ENCODE measurements around the gene UCK2. TPM values are rescaled to one million over a fixed set of nuclear protein-coding genes. Genes with fewer than 3 reads are reported as not detected.
"Not testable (repeated sequence)": the region's sequence is repeated elsewhere in the genome, so short reads cannot be mapped to it uniquely, and the experiment has no call there.

The UCK2 gene
- total RNA-seq (2021; ENCODE audit: unreplicated experiment) (91.2 TPM), Bru-seq, nascent RNA (percentile 94 among the genes with signal in this experiment), BruChase-seq, experiment 1, labeled RNA remaining after a 2-hour chase (percentile 88 among the genes with signal in this experiment), BruChase-seq, experiment 2, labeled RNA remaining after a 6-hour chase (percentile 89 among the genes with signal in this experiment)
- 73.8 TPM for polyA plus RNA-seq (2012; ENCODE audit: insufficient read length)
- long read RNA-seq, full-length matches to known transcripts, result 68 of 111 reads
- long read RNA-seq, partial matches to known transcripts, result 14 of 111 reads
- long read RNA-seq, other reads (novel, unspliced or antisense), result 29 of 111 reads

GRCh38 chr1:165827268-165828102, at the start of gene UCK2:
Gene UCK2, plus strand, starts transcription at chr1:165827614. Its CDS starts 220 bp downstream, at chr1:165827834.
- intact Hi-C loops (cut with micrococcal nuclease; ENCODE audit: unreplicated experiment) (loop anchor here (2.0 kb wide), 1 partner anchor 59 kb away; the partner anchor contains the start of gene TMCO1), in situ Hi-C loops (cut with HindIII; ENCODE audit: low pct_unique_long_range_greater_than_20kb, low sequenced_read_pairs) (no loop called here)
- CTCF ChIA-PET, result no interaction called here
- peak; percentile 95 for ATAC-seq
- H3K27ac ChIP-seq (ENCODE audit: low read length), result peak within 1 kb of the TSS; percentile 96
- TF ChIP-seq REST (IDR thresholded peaks at IDR 0.05; ENCODE audit: insufficient read depth in 1 of 2, low read depth in 2 of 2, low read length in 1 of 2), result no peak
- TF ChIP-seq SIN3A (IDR thresholded peaks at IDR 0.05; ENCODE audit: borderline replicate concordance, insufficient read depth, low read depth, low read length), result peak; percentile 59; the same call in 1 of the 2 replicates
- no peak for TF ChIP-seq TCF7L2 (IDR thresholded peaks at IDR 0.05; ENCODE audit: low read depth, low read length)
- peak; percentile 83 for TF ChIP-seq POLR2AphosphoS5 (IDR thresholded peaks at IDR 0.05; ENCODE audit: low read depth, low read length)
- TF ChIP-seq CTCF (IDR thresholded peaks at IDR 0.05), result peak; percentile 52
- H3K4me1 ChIP-seq (ENCODE audit: control insufficient read depth, insufficient read depth, low read length), result peaks cover 8% of the 10 kb centered on the region; the same call in 1 of the 2 replicates
- no peaks in the 10 kb centered on the region for H3K9me3 ChIP-seq (ENCODE audit: control insufficient read depth, insufficient read depth, low read depth, low read length)
- no peaks in the 10 kb centered on the region for H3K36me3 ChIP-seq (ENCODE audit: control insufficient read depth, insufficient read depth, low read length)
- DNase-seq (ENCODE audit: low read depth, low spot score), result no peak
- H3K27me3 ChIP-seq (ENCODE audit: control insufficient read depth, insufficient read depth, low read length), result no peaks in the 10 kb centered on the region
- no TSS peak for BruUV-seq (replicated peaks)
- POLR2A ChIA-PET, result interaction anchor here (0.6 to 0.7 kb wide), 3 partner anchors 58 to 89 kb away, joined by 3 to 7 read pairs (median 7); no protein-coding TSS in a partner anchor
- H3K4me3 ChIP-seq (ENCODE audit: low read depth in 2 of 2, low read length in 2 of 2), result peak within 1 kb of the TSS; percentile 68 to 82

- in situ Hi-C loops (cut with HindIII; ENCODE audit: low pct_unique_long_range_greater_than_20kb, low sequenced_read_pairs); H3K4me3 ChIP-seq (ENCODE audit: low read depth in 2 of 2, low read length in 2 of 2); CTCF ChIA-PET; H3K9me3 ChIP-seq (ENCODE audit: control insufficient read depth, insufficient read depth, low read depth, low read length); BruUV-seq (replicated peaks); H3K36me3 ChIP-seq (ENCODE audit: control insufficient read depth, insufficient read depth, low read length); H3K27me3 ChIP-seq (ENCODE audit: control insufficient read depth, insufficient read depth, low read length); ATAC-seq; H3K4me1 ChIP-seq (ENCODE audit: control insufficient read depth, insufficient read depth, low read length); H3K27ac ChIP-seq (ENCODE audit: low read length); DNase-seq (ENCODE audit: low read depth, low spot score); intact Hi-C loops (cut with micrococcal nuclease; ENCODE audit: unreplicated experiment): not testable (repeated sequence)
- POLR2A ChIA-PET, result interaction anchor here (0.5 kb wide), 1 partner anchor 75 kb away, joined by 3 read pairs; no protein-coding TSS in a partner anchor
Observed at GRCh38 chr1:165778197-165778596, 49.2 kb upstream of the UCK2 start.

GRCh38 chr1:165783519-165783918, 43.9 kb upstream of the UCK2 start:
- H3K9me3 ChIP-seq (ENCODE audit: control insufficient read depth, insufficient read depth, low read depth, low read length); H3K4me1 ChIP-seq (ENCODE audit: control insufficient read depth, insufficient read depth, low read length); H3K4me3 ChIP-seq (ENCODE audit: low read depth in 2 of 2, low read length in 2 of 2); CTCF ChIA-PET; H3K27me3 ChIP-seq (ENCODE audit: control insufficient read depth, insufficient read depth, low read length); ATAC-seq; intact Hi-C loops (cut with micrococcal nuclease; ENCODE audit: unreplicated experiment); DNase-seq (ENCODE audit: low read depth, low spot score); H3K36me3 ChIP-seq (ENCODE audit: control insufficient read depth, insufficient read depth, low read length); POLR2A ChIA-PET; in situ Hi-C loops (cut with HindIII; ENCODE audit: low pct_unique_long_range_greater_than_20kb, low sequenced_read_pairs); H3K27ac ChIP-seq (ENCODE audit: low read length); BruUV-seq (replicated peaks): not testable (repeated sequence)
